IMR-90 (cell line): Measurements from ENCODE around the gene JADE3. TPM values are rescaled to one million over a fixed set of nuclear protein-coding genes. Genes with fewer than 3 reads are reported as not detected.

Source experiments
- ATAC-seq: fragments of 200-7000 bp; cut with Tn5 transposase; 2 replicates; pipeline ENCODE4 v1.9.1; 2020; ENCODE audit warnings: low read depth, mild to moderate bottlenecking, moderate library complexity
- BruUV-seq: library from RNA; stranded (reverse); fragments of 400-500 nt; replicated peaks from 2 replicates; lab custom pipeline; 2021; lab: Mats Ljungman, UMichigan
- CTCF ChIA-PET: fragments of 300-600 bp; formaldehyde crosslinking; extraction: SDS; loops from one replicate; lab custom pipeline; 2021; ENCODE audit warnings: antibody characterized with exemption; lab: Yijun Ruan, JAX
- POLR2A ChIA-PET: fragments of 300-600 bp; sonication (Branson Sonifier 250); formaldehyde crosslinking; loops from one replicate; lab custom pipeline; 2022; ENCODE audit warnings: antibody characterized with exemption; ENCODE audit not compliant: unreplicated experiment; lab: Charles Lee
- DNase-seq: peaks from one replicate; pipeline ENCODE4 v3.0.0; 2013
- H2AFZ ChIP-seq: replicated peaks from 2 replicates; pipeline ENCODE3; 2013; ENCODE audit warnings: low read length, mild to moderate bottlenecking; ENCODE audit not compliant: poor library complexity
- H2AK5ac ChIP-seq: 2 replicates; pipeline ENCODE4 v1.6.1; 2013; ENCODE audit warnings: low read depth, low read length, inconsistent platforms
- H2AK9ac ChIP-seq: replicated peaks from 2 replicates; pipeline ENCODE3; 2013; ENCODE audit warnings: mild to moderate bottlenecking, low read depth, low read length, moderate library complexity; ENCODE audit not compliant: poor library complexity
- H2BK120ac ChIP-seq: 2 replicates; pipeline ENCODE4 v1.6.1; 2013; ENCODE audit warnings: low read depth, low read length, inconsistent platforms
- H2BK15ac ChIP-seq: 3 replicates; pipeline ENCODE4 v1.6.1; 2013; ENCODE audit warnings: low read depth, low read length, inconsistent platforms
- H2BK20ac ChIP-seq: 2 replicates; pipeline ENCODE4 v1.6.1; 2013; ENCODE audit warnings: low read depth, mild to moderate bottlenecking, inconsistent platforms, low read length, moderate library complexity
- H2BK5ac ChIP-seq: 2 replicates; pipeline ENCODE4 v1.6.1; 2013; ENCODE audit warnings: mild to moderate bottlenecking, low read depth, low read length, inconsistent platforms; ENCODE audit not compliant: poor library complexity, severe bottlenecking
- H3K14ac ChIP-seq: replicated peaks from 2 replicates; pipeline ENCODE4 v1.6.1; 2013; ENCODE audit warnings: low read depth, low read length, inconsistent platforms
- H3K18ac ChIP-seq: 2 replicates; pipeline ENCODE4 v1.6.1; 2013; ENCODE audit warnings: low read depth, low read length, control low read depth
- H3K23ac ChIP-seq: 2 replicates; pipeline ENCODE4 v1.6.1; 2013; ENCODE audit warnings: low read depth, low read length, inconsistent platforms
- H3K27ac ChIP-seq: 2 replicates; pipeline ENCODE4 v1.5.1; 2013; ENCODE audit warnings: mild to moderate bottlenecking, control low read depth, low read length; ENCODE audit not compliant: insufficient read depth
- H3K27me3 ChIP-seq: 2 replicates; pipeline ENCODE4 v1.6.1; 2013; ENCODE audit warnings: low read length; ENCODE audit not compliant: control insufficient read depth, insufficient read depth
- H3K36me3 ChIP-seq: 2 replicates; pipeline ENCODE4 v1.6.1; 2013; ENCODE audit warnings: low read length, mixed read lengths; ENCODE audit not compliant: control insufficient read depth, insufficient read depth
- H3K4ac ChIP-seq: 2 replicates; pipeline ENCODE4 v1.6.1; 2013; ENCODE audit warnings: low read depth, low read length, inconsistent platforms
- H3K4me1 ChIP-seq: 2 replicates; pipeline ENCODE4 v1.6.1; 2013; ENCODE audit warnings: low read length, mixed read lengths; ENCODE audit not compliant: control insufficient read depth, insufficient read depth
- H3K4me2 ChIP-seq: 2 replicates; pipeline ENCODE4 v1.6.1; 2013; ENCODE audit warnings: low read depth, mild to moderate bottlenecking, control low read depth, low read length, moderate library complexity
- H3K4me3 ChIP-seq: 2 replicates; pipeline ENCODE4 v1.5.1; 2013; ENCODE audit warnings: low read depth, mild to moderate bottlenecking, control low read depth, low read length, moderate library complexity; ENCODE audit not compliant: insufficient read depth
- H3K56ac ChIP-seq: 2 replicates; pipeline ENCODE4 v1.6.1; 2013; ENCODE audit warnings: low read length, inconsistent platforms; ENCODE audit not compliant: insufficient read depth; ENCODE audit errors: extremely low read depth
- H3K79me1 ChIP-seq, 2 experiments: 2 replicates each; pipeline ENCODE4 v1.6.1; 2013; ENCODE audit warnings: low read length in 2 of 2, inconsistent platforms in 1 of 2, low read depth in 1 of 2
- H3K9ac ChIP-seq: 2 replicates; pipeline ENCODE4 v1.6.1; 2013; ENCODE audit warnings: low read depth, low read length, control low read depth
- H3K9me1 ChIP-seq: 2 replicates; pipeline ENCODE4 v1.6.1; 2013; ENCODE audit warnings: low read length, inconsistent platforms; ENCODE audit not compliant: insufficient read depth
- H3K9me3 ChIP-seq: 2 replicates; pipeline ENCODE4 v1.6.1; 2013; ENCODE audit warnings: low read length; ENCODE audit not compliant: control insufficient read depth, insufficient read depth
- H4K20me1 ChIP-seq: 2 replicates; pipeline ENCODE4 v1.6.1; 2013; ENCODE audit warnings: low read length, inconsistent platforms; ENCODE audit not compliant: insufficient read depth
- H4K5ac ChIP-seq: 2 replicates; pipeline ENCODE4 v1.6.1; 2013; ENCODE audit warnings: mild to moderate bottlenecking, low read depth, low read length, control low read depth
- H4K8ac ChIP-seq, 2 experiments: 2 replicates each; pipeline ENCODE4 v1.6.1; 2013; ENCODE audit warnings: low read depth in 2 of 2, low read length in 2 of 2, control low read depth in 1 of 2, inconsistent platforms in 1 of 2
- H4K91ac ChIP-seq: 2 replicates; pipeline ENCODE4 v1.6.1; 2013; ENCODE audit warnings: low read depth, low read length, inconsistent platforms; ENCODE audit not compliant: insufficient read depth
- BHLHE40 ChIP-seq: fragments of 150-350 bp; IDR thresholded peaks from 2 replicates; pipeline ENCODE4 v1.6.1; 2016; ENCODE audit warnings: mild to moderate bottlenecking, low read depth, low read length
- CEBPB ChIP-seq: IDR thresholded peaks from 2 replicates; pipeline ENCODE4 v1.6.1; 2012; ENCODE audit warnings: low read depth, low read length, improper control_type of control experiment
- CHD1 ChIP-seq: IDR thresholded peaks from 2 replicates; pipeline ENCODE4 v1.6.1; 2012; ENCODE audit warnings: low read depth, low read length, improper control_type of control experiment
- CTCF ChIP-seq: conservative IDR thresholded peaks from 2 replicates; pipeline ENCODE4 v1.5.1; 2012; ENCODE audit warnings: mild to moderate bottlenecking, low read depth, low read length, improper control_type of control experiment
- ELK1 ChIP-seq: fragments of 150-350 bp; IDR thresholded peaks from 2 replicates; pipeline ENCODE4 v1.6.1; 2016; ENCODE audit warnings: low read depth, mild to moderate bottlenecking, low read length, moderate library complexity, borderline replicate concordance
- FOS ChIP-seq: fragments of 150-350 bp; IDR thresholded peaks from 2 replicates; pipeline ENCODE4 v1.6.1; 2016; ENCODE audit warnings: low read depth, low read length
- MAFK ChIP-seq: IDR thresholded peaks from 2 replicates; pipeline ENCODE4 v1.6.1; 2012; ENCODE audit warnings: low read depth, low read length, improper control_type of control experiment
- MAZ ChIP-seq: IDR thresholded peaks from 2 replicates; pipeline ENCODE4 v1.6.1; 2012; ENCODE audit warnings: low read depth, mild to moderate bottlenecking, low read length, improper control_type of control experiment, moderate library complexity, borderline replicate concordance
- MXI1 ChIP-seq: IDR thresholded peaks from 2 replicates; pipeline ENCODE4 v1.6.1; 2012; ENCODE audit warnings: low read depth, mild to moderate bottlenecking, low read length, moderate library complexity, borderline replicate concordance
- NFE2L2 ChIP-seq: fragments of 150-350 bp; IDR thresholded peaks from 2 replicates; pipeline ENCODE4 v1.6.1; 2016; ENCODE audit warnings: low read depth, mild to moderate bottlenecking, low read length
- POLR2A ChIP-seq: IDR thresholded peaks from 2 replicates; pipeline ENCODE4 v1.6.1; 2012; ENCODE audit warnings: mild to moderate bottlenecking, low read depth, low read length
- RAD21 ChIP-seq: IDR thresholded peaks from 2 replicates; pipeline ENCODE4 v1.6.1; 2012; ENCODE audit warnings: low read length, improper control_type of control experiment
- RCOR1 ChIP-seq: IDR thresholded peaks from 2 replicates; pipeline ENCODE4 v1.6.1; 2012; ENCODE audit warnings: mild to moderate bottlenecking, low read length, improper control_type of control experiment; ENCODE audit not compliant: insufficient replicate concordance
- RFX5 ChIP-seq: IDR thresholded peaks from 2 replicates; pipeline ENCODE4 v1.8.0; 2012; ENCODE audit warnings: low read depth, mild to moderate bottlenecking, low read length, moderate library complexity
- SMC3 ChIP-seq: fragments of 150-350 bp; IDR thresholded peaks from 2 replicates; pipeline ENCODE4 v1.6.1; 2016; ENCODE audit warnings: low read depth, mild to moderate bottlenecking, antibody characterized with exemption, low read length, moderate library complexity
- USF2 ChIP-seq: fragments of 150-350 bp; IDR thresholded peaks from 2 replicates; pipeline ENCODE4 v1.6.1; 2017; ENCODE audit warnings: mild to moderate bottlenecking, antibody characterized with exemption, low read length, low read depth
- WGBS, 2 experiments: methylation state at CpG; one replicate each; pipeline versions ENCODE4 v1.1.5 to v1.1.7; 2013; ENCODE audit warnings: missing lambda C conversion rate in 2 of 2; ENCODE audit not compliant: insufficient read length in 1 of 2; ENCODE audit errors: extremely low coverage in 2 of 2; 5-methylcytosine and 5-hydroxymethylcytosine counted together
- dilution Hi-C: fragments of 300-500 bp; cut with HindIII; formaldehyde crosslinking; loops from one replicate; pipeline ENCODE4 v1.14.3; 2018; ENCODE audit warnings: low sequenced_read_pairs; ENCODE audit not compliant: unreplicated experiment
- in situ Hi-C: fragments of 300-500 bp; cut with MboI; formaldehyde crosslinking; loops from 3 replicates; pipeline ENCODE4 v1.14.3; 2019; ENCODE audit warnings: low sequenced_read_pairs, inconsistent platforms, mixed read lengths
- intact Hi-C: fragments of 100-400 bp; cut with micrococcal nuclease; formaldehyde crosslinking; loops from 2 replicates; pipeline ENCODE4 v1.10.0; 2022
- polyA plus RNA-seq, 3 experiments: library from polyadenylated mRNA; depleted of rRNA; stranded (reverse); fragments of >200 nt; gene quantifications; 2 replicates each; pipeline ENCODE4 v1.2.3, GENCODE V29; 2012; ENCODE audit warnings: low replicate concordance in 1 of 3
- total RNA-seq: library from RNA; depleted of rRNA; stranded (reverse); fragments of >200 nt; gene quantifications from 2 replicates; pipeline ENCODE4 v1.2.3, GENCODE V29; 2012

JADE3 gene
- total and polyA plus RNA-seq, 2 of the 4 experiments (the other 2 are of a cell fraction): 2.1 to 4.7 TPM

- Histone ChIP-seq H4K8ac (no peak overlapping the region), H3K4me2 (no peak overlapping the region), H3K27me3 (no peaks in the 10 kb centered on the region), H2BK5ac (peak overlapping the region; percentile 39), H3K4me1 (no peaks in the 10 kb centered on the region; the same call in 1 of the 2 replicates), H2BK20ac (no peak overlapping the region), H3K79me1 (peaks cover 3 to 14% of the 10 kb centered on the region in 2 experiments; a peak in 2 of 4 replicates), H3K9me3 (no peaks in the 10 kb centered on the region), H4K5ac (no peak overlapping the region), H3K4me3 (no peak overlapping the region), H3K9ac (no peak overlapping the region), H3K36me3 (no peaks in the 10 kb centered on the region), H3K27ac (peak overlapping the region; percentile 15; the same call in 1 of the 2 replicates), H3K9me1 (no peaks in the 10 kb centered on the region), H2AK5ac (no peak overlapping the region), H4K91ac (no peak overlapping the region), H4K20me1 (no peaks in the 10 kb centered on the region), H3K18ac (no peak overlapping the region), H3K56ac (no peak overlapping the region), H3K4ac (no peak overlapping the region), H3K23ac (no peak overlapping the region), H2AK9ac (no peak overlapping the region), H2BK120ac (no peak overlapping the region), H2BK15ac (no peak overlapping the region), H3K14ac (no peak overlapping the region), H2AFZ (no peak overlapping the region)
- WGBS, 2 experiments: no CpG with 5 or more reads among the region's 2 CpGs
- dilution Hi-C loops (no loop called here), in situ Hi-C loops (no loop called here), intact Hi-C loops (no loop called here)
- CTCF ChIA-PET: no interaction called here
- no TSS peak for BruUV-seq
- no peak for TF ChIP-seq RFX5
- no peak for TF ChIP-seq MXI1
- no peak for TF ChIP-seq CHD1
- no peak for TF ChIP-seq NFE2L2
- no peak for TF ChIP-seq CTCF
- TF ChIP-seq ELK1: no peak
- no peak for TF ChIP-seq FOS
- no peak for TF ChIP-seq POLR2A
- no peak for TF ChIP-seq BHLHE40
- no peak for TF ChIP-seq MAFK
- TF ChIP-seq SMC3: no peak
- no peak for TF ChIP-seq RCOR1
- TF ChIP-seq USF2: no peak
- no peak for TF ChIP-seq CEBPB
- no peak for TF ChIP-seq RAD21
- TF ChIP-seq MAZ: no peak
- DNase-seq: peak; percentile 27
- ATAC-seq: peak; percentile 32; the same call in 1 of the 2 replicates
- POLR2A ChIA-PET: no interaction called here
Measured at GRCh38 chrX:46864606-46865005, 47.6 kb upstream of the JADE3 start.
